ENCODE data around the gene MRPS26. TPM values are rescaled to one million over a fixed set of nuclear protein-coding genes. Genes with fewer than 3 reads are reported as not detected.
A peak's percentile ranks its signal among the peaks of the same experiment; 100 is the strongest.
"Not testable (repeated sequence)": the region's sequence is repeated elsewhere in the genome, so short reads cannot be mapped to it uniquely, and the experiment has no call there.

The MRPS26 gene
- polyA plus RNA-seq, 3 donors: 19.4 to 36.6 (median 29.8) TPM

- Histone ChIP-seq H3K4me2 (replicated peaks; ENCODE audit: extremely low read depth, low read length, poor library complexity, severe bottlenecking) (no peak overlapping the region), H3K4me3 (replicated peaks in 1 of 3; ENCODE audit: low read depth in 2 of 3, low read length in 3 of 3) (no peak overlapping the region), H2AFZ (ENCODE audit: insufficient read depth, low read depth, low read length, poor library complexity, severe bottlenecking) (no peak overlapping the region), H3K27ac (ENCODE audit: low read depth in 1 of 2, low read length in 2 of 2) (no peak overlapping the region), H3K9ac (ENCODE audit: insufficient read depth, low read length, poor library complexity, severe bottlenecking) (no peak overlapping the region), H3K27me3 (ENCODE audit: control insufficient read depth in 2 of 2, insufficient read depth in 2 of 2, low read length in 2 of 2) (no peaks in the 10 kb centered on the region), H3K9me3 (replicated peaks in 1 of 2; ENCODE audit: control insufficient read depth in 1 of 2, insufficient read depth in 1 of 2, low read length in 2 of 2) (no peaks in the 10 kb centered on the region), H3K4me1 (ENCODE audit: control insufficient read depth in 1 of 2, insufficient read depth in 2 of 2, low read length in 2 of 2) (peaks cover 6 to 8% of the 10 kb centered on the region in 2 donors), H3K36me3 (replicated peaks in 1 of 2; ENCODE audit: control insufficient read depth in 1 of 2, insufficient read depth in 2 of 2, low read length in 2 of 2) (peaks cover 20 to 34% of the 10 kb centered on the region in 2 donors), H4K20me1 (ENCODE audit: insufficient read depth, low read length) (no peaks in the 10 kb centered on the region), H3K79me2 (ENCODE audit: insufficient read depth, low read length) (peaks cover 6% of the 10 kb centered on the region)
- Mint-ChIP-seq H3K4me1 (peaks cover 10% of the 10 kb centered on the region), H3K36me3 (peaks cover 27 to 29% of the 10 kb centered on the region in 2 donors), H3K27me3 (ENCODE audit: low read depth in 3 of 3) (peaks cover 0 to 1% (median 0%) of the 10 kb centered on the region in 3 donors), H3K4me3 (no peak overlapping the region), H3K27ac (no peak overlapping the region), H3K9me3 (no peaks in the 10 kb centered on the region)
- TF ChIP-seq, protein P1, sequence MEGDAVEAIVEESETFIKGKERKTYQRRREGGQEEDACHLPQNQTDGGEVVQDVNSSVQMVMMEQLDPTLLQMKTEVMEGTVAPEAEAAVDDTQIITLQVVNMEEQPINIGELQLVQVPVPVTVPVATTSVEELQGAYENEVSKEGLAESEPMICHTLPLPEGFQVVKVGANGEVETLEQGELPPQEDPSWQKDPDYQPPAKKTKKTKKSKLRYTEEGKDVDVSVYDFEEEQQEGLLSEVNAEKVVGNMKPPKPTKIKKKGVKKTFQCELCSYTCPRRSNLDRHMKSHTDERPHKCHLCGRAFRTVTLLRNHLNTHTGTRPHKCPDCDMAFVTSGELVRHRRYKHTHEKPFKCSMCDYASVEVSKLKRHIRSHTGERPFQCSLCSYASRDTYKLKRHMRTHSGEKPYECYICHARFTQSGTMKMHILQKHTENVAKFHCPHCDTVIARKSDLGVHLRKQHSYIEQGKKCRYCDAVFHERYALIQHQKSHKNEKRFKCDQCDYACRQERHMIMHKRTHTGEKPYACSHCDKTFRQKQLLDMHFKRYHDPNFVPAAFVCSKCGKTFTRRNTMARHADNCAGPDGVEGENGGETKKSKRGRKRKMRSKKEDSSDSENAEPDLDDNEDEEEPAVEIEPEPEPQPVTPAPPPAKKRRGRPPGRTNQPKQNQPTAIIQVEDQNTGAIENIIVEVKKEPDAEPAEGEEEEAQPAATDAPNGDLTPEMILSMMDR (IDR thresholded peaks at IDR 0.05): no peak
- DNase-seq: no peak
- WGBS (ENCODE audit: insufficient coverage): 87% methylated on average over 5 of the region's 7 CpGs
- intact Hi-C loops (cut with micrococcal nuclease): loop anchor here in 1 of 2 donors (5.0 kb wide), 1 partner anchor 66 kb away; no protein-coding TSS in a partner anchor
Measured at GRCh38 chr20:3051385-3052019, 5.7 kb downstream of the MRPS26 start.

DNA sequence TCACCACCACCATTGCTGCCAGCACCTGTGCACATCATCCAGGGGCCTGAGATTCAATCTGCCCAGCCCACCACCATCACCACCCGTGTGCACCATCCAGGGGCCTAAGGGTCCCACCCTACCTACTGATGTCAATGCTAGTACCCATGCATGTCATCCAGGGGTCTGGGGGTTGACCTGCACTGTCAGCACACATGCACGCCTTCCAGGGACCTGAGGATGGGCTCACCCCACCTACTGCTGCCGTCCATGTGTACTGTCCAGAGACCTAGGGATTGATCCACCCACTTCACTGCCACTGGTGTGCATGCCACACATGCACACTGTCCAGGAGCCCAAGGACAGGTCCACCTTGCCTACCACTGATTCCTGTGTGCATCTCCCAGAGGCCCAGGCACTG lies 13.6 kb downstream of the MRPS26 start:
- no peak for DNase-seq
- H3K4me1 Mint-ChIP-seq: no peaks in the 10 kb centered on the region
- H3K9ac ChIP-seq (ENCODE audit: insufficient read depth, low read length, poor library complexity, severe bottlenecking): no peak overlapping the region

DNA sequence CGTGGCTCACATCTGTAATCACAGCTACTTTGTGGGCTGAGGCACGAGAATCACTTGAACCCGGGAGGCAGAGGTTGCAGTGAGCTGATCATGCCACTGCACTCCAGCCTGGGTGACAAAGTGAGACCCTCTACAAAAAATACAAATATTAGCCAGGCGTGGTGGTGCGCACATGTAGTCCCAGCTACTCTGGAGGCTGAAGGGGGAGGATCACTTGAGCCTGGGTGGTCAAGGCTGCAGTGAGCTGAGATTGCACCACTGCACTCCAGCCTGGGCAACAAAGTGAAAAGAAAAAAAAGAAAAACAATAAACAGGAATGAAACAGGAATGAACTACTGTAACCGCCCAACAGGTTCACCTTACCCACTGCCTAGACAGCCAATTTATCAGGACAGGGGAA lies 18.3 kb downstream of the MRPS26 start:
- H3K9ac ChIP-seq (ENCODE audit: insufficient read depth, low read length, poor library complexity, severe bottlenecking); H3K36me3 Mint-ChIP-seq; H3K27ac Mint-ChIP-seq; H3K9me3 Mint-ChIP-seq; H3K4me3 Mint-ChIP-seq; H3K27me3 ChIP-seq (ENCODE audit: control insufficient read depth in 2 of 2, insufficient read depth in 2 of 2, low read length in 2 of 2); H4K20me1 ChIP-seq (ENCODE audit: insufficient read depth, low read length); H3K4me1 Mint-ChIP-seq; intact Hi-C loops (cut with micrococcal nuclease); H3K79me2 ChIP-seq (ENCODE audit: insufficient read depth, low read length); DNase-seq; H3K9me3 ChIP-seq (replicated peaks in 1 of 2; ENCODE audit: control insufficient read depth in 1 of 2, insufficient read depth in 1 of 2, low read length in 2 of 2); H3K36me3 ChIP-seq (replicated peaks in 1 of 2; ENCODE audit: control insufficient read depth in 1 of 2, insufficient read depth in 2 of 2, low read length in 2 of 2); H2AFZ ChIP-seq (ENCODE audit: insufficient read depth, low read depth, low read length, poor library complexity, severe bottlenecking); H3K4me3 ChIP-seq (replicated peaks in 1 of 3; ENCODE audit: low read depth in 2 of 3, low read length in 3 of 3); H3K4me2 ChIP-seq (replicated peaks; ENCODE audit: extremely low read depth, low read length, poor library complexity, severe bottlenecking); H3K4me1 ChIP-seq (ENCODE audit: control insufficient read depth in 1 of 2, insufficient read depth in 2 of 2, low read length in 2 of 2); H3K27ac ChIP-seq (ENCODE audit: low read depth in 1 of 2, low read length in 2 of 2): not testable (repeated sequence)
- WGBS (ENCODE audit: insufficient coverage): 57% methylated on average over 3 of the region's 6 CpGs
- H3K27me3 Mint-ChIP-seq (ENCODE audit: low read depth in 3 of 3): peaks cover 0 to 16% (median 12%) of the 10 kb centered on the region in 3 donors

More for the DNA sequence above, 13.6 kb downstream of the MRPS26 start:
- intact Hi-C loops (cut with micrococcal nuclease): no loop called here
- H2AFZ ChIP-seq (ENCODE audit: insufficient read depth, low read depth, low read length, poor library complexity, severe bottlenecking): no peak overlapping the region
- no peaks in the 10 kb centered on the region for H3K27me3 ChIP-seq (ENCODE audit: control insufficient read depth in 2 of 2, insufficient read depth in 2 of 2, low read length in 2 of 2)
- Mint-ChIP-seq H3K27ac (peak overlapping the region in 2 of 7 donors; percentile 59 to 68), H3K36me3 (no peaks in the 10 kb centered on the region), H3K9me3 (no peaks in the 10 kb centered on the region), H3K27me3 (ENCODE audit: low read depth in 3 of 3) (peaks cover 2 to 4% (median 4%) of the 10 kb centered on the region in 3 donors), H3K4me3 (no peak overlapping the region)
- no peaks in the 10 kb centered on the region for H4K20me1 ChIP-seq (ENCODE audit: insufficient read depth, low read length)
- no peaks in the 10 kb centered on the region for H3K36me3 ChIP-seq (replicated peaks in 1 of 2; ENCODE audit: control insufficient read depth in 1 of 2, insufficient read depth in 2 of 2, low read length in 2 of 2)
- TF ChIP-seq, protein P1 (IDR thresholded peaks at IDR 0.05): no peak
- H3K4me3 ChIP-seq (replicated peaks in 1 of 3; ENCODE audit: low read depth in 2 of 3, low read length in 3 of 3): no peak overlapping the region
- no peaks in the 10 kb centered on the region for H3K79me2 ChIP-seq (ENCODE audit: insufficient read depth, low read length)
- no peak overlapping the region for H3K4me2 ChIP-seq (replicated peaks; ENCODE audit: extremely low read depth, low read length, poor library complexity, severe bottlenecking)
- 100% methylated on average over 3 of the region's 3 CpGs for WGBS (ENCODE audit: insufficient coverage)
- no peaks in the 10 kb centered on the region for H3K9me3 ChIP-seq (replicated peaks in 1 of 2; ENCODE audit: control insufficient read depth in 1 of 2, insufficient read depth in 1 of 2, low read length in 2 of 2)
- H3K27ac ChIP-seq (ENCODE audit: low read depth in 1 of 2, low read length in 2 of 2): no peak overlapping the region
- no peaks in the 10 kb centered on the region for H3K4me1 ChIP-seq (ENCODE audit: control insufficient read depth in 1 of 2, insufficient read depth in 2 of 2, low read length in 2 of 2)

All from CD14-positive monocyte (primary cell).